Posterior vena cava (tissue), 2 donors: ENCODE measurements around the gene SERPINH1. TPM values are rescaled to one million over a fixed set of nuclear protein-coding genes. Genes with fewer than 3 reads are reported as not detected.
A peak's percentile ranks its signal among the peaks of the same experiment; 100 is the strongest.

Source experiments
- DNase-seq: peaks from one replicate; pipeline ENCODE4 v3.0.0-alpha.2; 2020; ENCODE audit warnings: low spot score
- intact Hi-C, 2 donors: fragments of 100-400 bp; cut with DNase I; formaldehyde crosslinking; loops; one replicate each; pipeline versions ENCODE4 v1.14.1 to v1.14.2; 2022 to 2023
- total RNA-seq, 2 donors: library from RNA; stranded (reverse); fragmentation: NEBNext Ultra II Directional; extraction: Animal tissue kit (Norgen Biotek cat#: 25700); gene quantifications; one replicate each; pipeline ENCODE4 v1.2.1, GENCODE V29; 2021
- donor health status: DM: yes; HTN: yes; CAD: no.
- donor health status: DM: yes; HTN: yes; CAD: no.

SERPINH1 gene
- total RNA-seq, 2 donors from 2014 or later, result 145 to 255 TPM

GRCh38 chr11:75548595-75549272 is 13.3 kb upstream of the SERPINH1 start:
- no peak for DNase-seq
- intact Hi-C loops, result loop anchor here (2.0 to 5.0 kb wide), 3 partner anchors 16 to 249 kb away; no protein-coding TSS in a partner anchor

- intact Hi-C loops, result loop anchor here (2.0 to 5.0 kb wide), 3 partner anchors 15 to 248 kb away; no protein-coding TSS in a partner anchor
- no peak for DNase-seq
Measured at GRCh38 chr11:75549370-75549958, 12.6 kb upstream of the SERPINH1 start.

GRCh38 chr11:75553182-75553581 is 8.9 kb upstream of the SERPINH1 start:
- intact Hi-C loops, result loop anchor here in 1 of 2 donors (2.0 kb wide), 1 partner anchor 18 kb away; no protein-coding TSS in a partner anchor
- no peak for DNase-seq

- DNase-seq, result no peak
Measured at GRCh38 chr11:75553889-75554257, 8.2 kb upstream of the SERPINH1 start.

GRCh38 chr11:75554258-75555022 is 7.6 kb upstream of the SERPINH1 start:
- intact Hi-C loops, result no loop called here
- DNase-seq, result peak; percentile 98

More at GRCh38 chr11:75553889-75554257, 8.2 kb upstream of the SERPINH1 start:
- intact Hi-C loops, result loop anchor here in 1 of 2 donors (2.0 kb wide), 1 partner anchor 17 kb away; no protein-coding TSS in a partner anchor

GRCh38 chr11:75555079-75555811 is 6.8 kb upstream of the SERPINH1 start:
- intact Hi-C loops, result no loop called here
- DNase-seq, result no peak

- DNase-seq, result no peak
- intact Hi-C loops, result no loop called here
Measured at GRCh38 chr11:75556275-75556674, 5.8 kb upstream of the SERPINH1 start.

- intact Hi-C loops, result no loop called here
- peak; percentile 90 for DNase-seq
Measured at GRCh38 chr11:75557666-75558494, 4.2 kb upstream of the SERPINH1 start.

GRCh38 chr11:75558939-75559843 is 2.9 kb upstream of the SERPINH1 start:
- DNase-seq, result no peak
- intact Hi-C loops, result no loop called here

GRCh38 chr11:75560644-75561043 is 1.4 kb upstream of the SERPINH1 start:
- intact Hi-C loops, result no loop called here
- no peak for DNase-seq

- intact Hi-C loops, result no loop called here
- DNase-seq, result no peak
Measured at GRCh38 chr11:75561426-75562047, 516 bp upstream of the SERPINH1 start.

GRCh38 chr11:75562836-75563484 is 907 bp downstream of the SERPINH1 start:
- intact Hi-C loops, result no loop called here
- DNase-seq, result no peak

GRCh38 chr11:75563501-75563977 is 1.5 kb downstream of the SERPINH1 start:
- no peak for DNase-seq
- intact Hi-C loops, result no loop called here

- intact Hi-C loops, result loop anchor here in 1 of 2 donors (2.0 kb wide), 1 partner anchor 15 kb away; no protein-coding TSS in a partner anchor
- peak; percentile 94 for DNase-seq
Measured at GRCh38 chr11:75563978-75564552, 2.0 kb downstream of the SERPINH1 start.

GRCh38 chr11:75565221-75565814 is 3.3 kb downstream of the SERPINH1 start:
- intact Hi-C loops, result loop anchor here in 1 of 2 donors (2.0 kb wide), 1 partner anchor 17 kb away; no protein-coding TSS in a partner anchor
- peak; percentile 90 for DNase-seq
